ENCODE data around the gene BZW2.

- TF ChIP-seq CTCF (IDR thresholded peaks at IDR 0.05; ENCODE audit: low read depth, low read length, poor library complexity, severe bottlenecking): no peak
- TF ChIP-seq EZH2phosphoT487 (IDR thresholded peaks at IDR 0.05; ENCODE audit: borderline replicate concordance, low read length): no peak
Observed at GRCh38 chr7:16670731-16671344, 24.9 kb downstream of the BZW2 start.

Data from DOHH2 (cell line).